SK-N-MC (cell line): ENCODE measurements around the gene MAML2.

Experiments
- EZH2 ChIP-seq: fragments of 200-600 bp; sonication (generic); IDR thresholded peaks from one replicate; pipeline ENCODE4 v1.6.1; 2017; ENCODE audit warnings: antibody characterized with exemption
- POLR2AphosphoS5 ChIP-seq: IDR thresholded peaks from 2 replicates; pipeline ENCODE4 v1.6.1; 2012; ENCODE audit warnings: mild to moderate bottlenecking, low read depth, low read length, borderline replicate concordance

GRCh38 chr11:96061730-96062129 lies 281.3 kb downstream of the MAML2 start:
- TF ChIP-seq POLR2AphosphoS5: no peak
- no peak for TF ChIP-seq EZH2
